GM12891 (cell line): ENCODE results near the gene PRICKLE4.

Source experiments
- SPI1 ChIP-seq: IDR thresholded peaks from 2 replicates; pipeline ENCODE4 v1.6.1; 2011; ENCODE audit warnings: low read depth, low read length, control low read depth
- TAF1 ChIP-seq: IDR thresholded peaks from 2 replicates; pipeline ENCODE4 v1.6.1; 2011; ENCODE audit warnings: low read depth, low read length, control low read depth

DNA sequence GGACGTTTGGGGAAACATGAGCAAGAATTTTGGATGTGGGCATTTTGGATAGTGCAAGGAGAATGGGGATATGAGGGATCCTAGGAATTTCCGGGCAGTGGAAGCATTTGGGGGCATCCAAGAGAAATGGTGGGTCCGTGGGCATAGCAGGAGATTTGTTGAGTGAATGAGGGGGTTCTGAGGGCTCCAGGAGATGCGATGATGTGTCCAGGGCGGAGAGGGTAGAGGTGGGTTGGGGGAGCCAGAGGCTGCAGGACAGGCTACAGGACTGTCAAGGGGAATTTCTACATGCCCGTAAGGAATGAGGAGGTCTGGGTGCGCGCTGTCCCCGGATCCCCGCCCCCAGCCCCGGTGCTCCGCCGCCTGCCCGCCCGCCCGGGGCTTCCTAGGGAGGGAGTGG lies 1.2 kb upstream of the PRICKLE4 start:
- no peak for TF ChIP-seq SPI1
- no peak for TF ChIP-seq TAF1
